Fibroblast of villous mesenchyme (primary cell): ENCODE data around the gene SMAD5. TPM values are rescaled to one million over a fixed set of nuclear protein-coding genes. Genes with fewer than 3 reads are reported as not detected.

Experiments
- DNase-seq: peaks from one replicate; pipeline ENCODE4 v3.0.0-alpha.2; 2010; ENCODE audit warnings: low read depth
- H3K4me3 ChIP-seq: 2 replicates; pipeline ENCODE4 v1.5.1; 2011; ENCODE audit warnings: low read depth, mild to moderate bottlenecking, low read length
- total RNA-seq: library from RNA; depleted of rRNA; stranded (reverse); fragments of >200 nt; gene quantifications from 2 replicates; pipeline ENCODE4 v1.2.3, GENCODE V29; 2012
- TF ChIP-seq, protein P1 (sequence below): IDR thresholded peaks from 2 replicates; pipeline ENCODE4 v1.5.1; 2012; ENCODE audit warnings: low read depth, mild to moderate bottlenecking, low read length; ENCODE audit not compliant: insufficient read depth

The SMAD5 gene
- total RNA-seq, 1 donor = 85.1 TPM

DNA sequence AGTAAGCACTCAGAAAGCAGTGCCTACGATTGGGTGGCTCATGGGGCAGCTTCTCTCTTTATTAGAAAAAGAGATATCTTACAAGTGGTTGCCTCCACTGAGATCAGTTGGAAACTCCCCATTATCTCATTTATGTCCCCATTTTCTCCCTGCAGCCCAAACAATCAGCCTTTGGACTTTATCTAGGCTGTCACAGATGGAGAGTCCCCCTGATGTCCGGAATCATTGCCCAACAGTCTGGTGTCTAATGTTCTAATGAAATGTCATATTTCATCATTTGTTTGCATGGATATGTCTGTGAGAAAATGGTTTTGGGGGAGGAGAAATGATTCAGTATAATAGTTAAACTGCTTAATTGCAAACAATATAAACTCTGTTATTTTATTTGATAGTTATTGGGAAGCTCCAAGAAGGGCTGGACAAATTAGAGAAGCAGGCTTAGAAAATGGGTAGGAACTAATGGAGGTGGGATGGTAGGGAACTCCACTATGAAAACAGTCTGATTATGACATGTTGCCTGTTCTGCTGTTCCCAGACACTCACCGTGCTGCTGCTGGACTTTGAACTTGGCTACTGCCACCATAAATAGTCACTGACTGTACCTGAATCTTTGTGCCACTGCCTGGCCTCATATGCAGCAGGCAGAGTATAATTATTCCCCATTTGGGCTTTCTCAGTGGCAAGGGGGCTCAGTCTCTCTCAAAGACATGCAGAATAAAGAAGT is 38.3 kb upstream of the SMAD5 start:
- TF ChIP-seq, protein P1, sequence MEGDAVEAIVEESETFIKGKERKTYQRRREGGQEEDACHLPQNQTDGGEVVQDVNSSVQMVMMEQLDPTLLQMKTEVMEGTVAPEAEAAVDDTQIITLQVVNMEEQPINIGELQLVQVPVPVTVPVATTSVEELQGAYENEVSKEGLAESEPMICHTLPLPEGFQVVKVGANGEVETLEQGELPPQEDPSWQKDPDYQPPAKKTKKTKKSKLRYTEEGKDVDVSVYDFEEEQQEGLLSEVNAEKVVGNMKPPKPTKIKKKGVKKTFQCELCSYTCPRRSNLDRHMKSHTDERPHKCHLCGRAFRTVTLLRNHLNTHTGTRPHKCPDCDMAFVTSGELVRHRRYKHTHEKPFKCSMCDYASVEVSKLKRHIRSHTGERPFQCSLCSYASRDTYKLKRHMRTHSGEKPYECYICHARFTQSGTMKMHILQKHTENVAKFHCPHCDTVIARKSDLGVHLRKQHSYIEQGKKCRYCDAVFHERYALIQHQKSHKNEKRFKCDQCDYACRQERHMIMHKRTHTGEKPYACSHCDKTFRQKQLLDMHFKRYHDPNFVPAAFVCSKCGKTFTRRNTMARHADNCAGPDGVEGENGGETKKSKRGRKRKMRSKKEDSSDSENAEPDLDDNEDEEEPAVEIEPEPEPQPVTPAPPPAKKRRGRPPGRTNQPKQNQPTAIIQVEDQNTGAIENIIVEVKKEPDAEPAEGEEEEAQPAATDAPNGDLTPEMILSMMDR = no peak
- no peak overlapping the region for H3K4me3 ChIP-seq
- no peak for DNase-seq

DNA sequence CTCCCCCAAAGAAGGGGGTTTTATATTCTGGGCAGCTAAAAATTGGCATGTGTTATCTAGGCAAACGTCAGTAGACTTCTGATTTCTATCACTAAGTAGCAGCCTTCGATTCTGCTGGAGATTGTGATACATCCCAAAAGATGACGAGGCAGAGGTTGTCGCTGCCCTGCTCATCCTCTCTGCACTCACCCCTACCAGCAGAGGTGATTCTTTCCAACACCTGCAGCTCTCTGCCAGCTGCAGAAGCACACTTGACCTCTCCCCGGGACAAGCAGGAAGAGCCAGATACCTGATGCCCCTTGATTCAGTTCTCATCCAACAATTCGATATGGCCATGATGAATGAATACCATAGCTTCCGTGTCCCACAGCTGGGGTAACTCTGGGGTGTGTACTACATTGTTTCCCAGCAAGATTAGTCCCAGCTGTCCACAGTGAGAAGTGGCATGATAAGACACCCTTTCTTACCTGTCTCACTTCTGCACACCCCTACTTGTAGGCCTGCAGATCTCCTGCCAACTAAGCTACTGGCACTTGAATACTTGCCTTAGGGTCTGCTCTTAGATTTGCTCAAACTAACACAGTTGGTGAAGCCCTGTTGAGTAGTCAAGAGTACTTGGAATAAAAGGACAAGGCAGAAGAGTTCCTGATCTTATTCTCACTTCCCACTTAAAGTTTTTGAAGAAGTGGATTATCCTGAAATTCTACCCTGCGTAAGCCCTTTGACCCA is 37.6 kb upstream of the SMAD5 start:
- DNase-seq = no peak
- no peak overlapping the region for H3K4me3 ChIP-seq
- TF ChIP-seq, protein P1 = no peak

DNA sequence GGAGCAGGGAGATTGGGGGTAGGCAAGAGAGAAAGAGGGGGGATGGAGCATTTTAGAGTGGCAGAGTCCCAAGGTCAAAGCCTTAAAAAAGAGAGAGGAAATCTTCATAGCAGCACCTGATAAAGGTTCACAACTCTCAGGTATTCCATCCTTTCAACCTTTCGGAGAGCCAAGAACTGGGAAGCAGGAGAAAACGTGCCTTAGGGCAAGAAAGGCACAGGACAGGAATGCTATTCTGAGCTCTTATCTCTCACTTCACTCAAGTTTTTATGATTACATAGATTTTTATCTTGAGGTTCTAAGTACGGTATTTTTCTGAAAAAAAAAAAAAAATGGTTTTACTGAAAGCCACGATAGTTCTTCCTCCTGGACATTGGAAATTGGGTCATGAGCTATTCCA is 34.5 kb upstream of the SMAD5 start:
- DNase-seq = no peak
- H3K4me3 ChIP-seq = no peak overlapping the region
- TF ChIP-seq, protein P1 = no peak

DNA sequence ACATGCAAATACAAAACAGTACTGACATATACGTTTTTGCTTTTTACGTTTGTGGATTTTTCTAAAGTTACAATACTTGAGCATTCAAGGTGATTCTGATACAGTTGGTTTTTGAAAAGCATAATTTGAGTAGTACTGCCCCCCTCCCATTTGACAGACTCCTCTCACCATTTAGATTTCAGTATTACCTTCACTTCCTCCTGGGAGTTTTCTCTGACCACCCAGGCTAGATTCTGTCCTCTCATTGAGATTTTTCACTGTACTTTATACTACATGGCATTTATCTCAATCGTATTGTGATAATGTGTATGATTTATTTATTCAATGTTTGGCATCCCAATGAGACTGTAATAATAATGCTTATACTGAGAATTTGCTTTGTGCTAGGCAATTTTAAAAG is 32.8 kb upstream of the SMAD5 start:
- no peak for DNase-seq
- TF ChIP-seq, protein P1 = no peak
- H3K4me3 ChIP-seq = no peak overlapping the region

DNA sequence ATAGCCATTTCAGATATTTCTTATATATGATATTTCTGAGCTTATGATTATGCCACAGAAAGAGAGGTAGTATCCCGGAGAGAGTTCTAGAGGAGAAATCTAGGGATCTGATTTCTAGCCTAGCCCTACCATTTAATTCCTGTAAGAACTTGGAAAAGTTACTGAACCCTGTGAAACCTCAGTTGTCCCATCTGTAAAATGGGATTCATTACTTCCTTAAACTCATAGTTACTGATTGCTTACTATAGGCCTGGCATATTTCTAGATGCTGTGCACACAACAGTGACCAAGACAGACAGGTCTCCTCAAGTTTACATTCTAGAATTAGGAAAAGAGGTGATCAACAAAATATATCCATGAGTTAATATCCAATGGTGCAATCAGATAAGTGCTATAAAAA is 30.8 kb upstream of the SMAD5 start:
- DNase-seq = no peak
- no peak overlapping the region for H3K4me3 ChIP-seq
- TF ChIP-seq, protein P1 = no peak

DNA sequence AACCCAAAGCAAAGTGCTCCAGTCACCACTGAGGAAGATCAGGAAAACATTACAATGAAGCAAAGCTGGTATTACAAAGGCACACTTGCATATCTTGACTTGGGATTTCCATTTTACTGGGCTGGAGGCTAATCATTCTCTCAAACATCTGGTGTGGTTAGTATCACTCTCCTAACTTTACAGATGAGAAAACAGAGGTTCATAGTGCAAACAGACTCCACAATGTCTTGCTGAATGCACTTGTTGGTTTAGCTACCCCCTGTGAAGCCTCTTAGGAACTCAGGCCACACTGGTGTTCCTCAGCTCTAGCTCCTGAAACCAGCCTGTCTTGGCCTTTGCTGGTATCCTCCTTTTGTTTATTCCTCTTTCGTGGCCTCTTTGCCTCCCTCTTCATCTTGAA is 29.5 kb upstream of the SMAD5 start:
- no peak overlapping the region for H3K4me3 ChIP-seq
- no peak for DNase-seq
- TF ChIP-seq, protein P1 = no peak
